Measurements from ENCODE around the gene ZNF3. TPM values are rescaled to one million over a fixed set of nuclear protein-coding genes. Genes with fewer than 3 reads are reported as not detected.

Gene ZNF3
- total and polyA plus RNA-seq, 9 donors = 21.9 to 45.0 (median 38.4) TPM

DNA sequence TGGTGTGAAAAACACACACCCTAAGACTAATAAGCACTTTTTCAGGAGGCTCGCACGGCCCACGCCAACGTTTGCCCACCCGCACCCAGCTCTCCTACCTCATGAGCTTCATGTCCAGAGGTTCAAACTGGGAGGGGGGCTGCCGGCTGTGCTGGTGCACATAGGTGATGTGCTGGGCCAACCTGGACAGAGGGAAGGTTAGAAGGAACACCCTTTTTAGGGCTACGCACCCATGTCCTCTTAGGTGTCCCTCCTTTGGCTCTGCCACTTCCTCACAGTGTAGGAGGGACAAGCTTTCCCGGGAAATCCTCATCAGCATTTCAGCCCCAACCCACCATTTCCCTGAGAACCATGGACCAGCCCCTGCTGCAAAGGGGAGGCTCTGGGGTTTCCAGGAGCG is 13.8 kb upstream of the ZNF3 start:
- 72 to 83% (median 75%) methylated on average over 9 of the region's 9 CpGs for WGBS, 3 donors
- no peak for DNase-seq
- TF ChIP-seq, protein P1, sequence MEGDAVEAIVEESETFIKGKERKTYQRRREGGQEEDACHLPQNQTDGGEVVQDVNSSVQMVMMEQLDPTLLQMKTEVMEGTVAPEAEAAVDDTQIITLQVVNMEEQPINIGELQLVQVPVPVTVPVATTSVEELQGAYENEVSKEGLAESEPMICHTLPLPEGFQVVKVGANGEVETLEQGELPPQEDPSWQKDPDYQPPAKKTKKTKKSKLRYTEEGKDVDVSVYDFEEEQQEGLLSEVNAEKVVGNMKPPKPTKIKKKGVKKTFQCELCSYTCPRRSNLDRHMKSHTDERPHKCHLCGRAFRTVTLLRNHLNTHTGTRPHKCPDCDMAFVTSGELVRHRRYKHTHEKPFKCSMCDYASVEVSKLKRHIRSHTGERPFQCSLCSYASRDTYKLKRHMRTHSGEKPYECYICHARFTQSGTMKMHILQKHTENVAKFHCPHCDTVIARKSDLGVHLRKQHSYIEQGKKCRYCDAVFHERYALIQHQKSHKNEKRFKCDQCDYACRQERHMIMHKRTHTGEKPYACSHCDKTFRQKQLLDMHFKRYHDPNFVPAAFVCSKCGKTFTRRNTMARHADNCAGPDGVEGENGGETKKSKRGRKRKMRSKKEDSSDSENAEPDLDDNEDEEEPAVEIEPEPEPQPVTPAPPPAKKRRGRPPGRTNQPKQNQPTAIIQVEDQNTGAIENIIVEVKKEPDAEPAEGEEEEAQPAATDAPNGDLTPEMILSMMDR (IDR thresholded peaks at IDR 0.05) = no peak
- TF ChIP-seq EP300 (IDR thresholded peaks at IDR 0.05) = no peak
- TF ChIP-seq POLR2A (IDR thresholded peaks at IDR 0.05) = no peak
- Histone ChIP-seq H3K4me3 (no peak overlapping the region), H3K27me3 (no peaks in the 10 kb centered on the region), H3K36me3 (no peaks in the 10 kb centered on the region), H3K4me1 (ENCODE audit: insufficient read depth) (no peaks in the 10 kb centered on the region), H3K27ac (no peak overlapping the region), H3K9me3 (no peaks in the 10 kb centered on the region)
- intact Hi-C loops (cut with DNase I) = no loop called here

DNA sequence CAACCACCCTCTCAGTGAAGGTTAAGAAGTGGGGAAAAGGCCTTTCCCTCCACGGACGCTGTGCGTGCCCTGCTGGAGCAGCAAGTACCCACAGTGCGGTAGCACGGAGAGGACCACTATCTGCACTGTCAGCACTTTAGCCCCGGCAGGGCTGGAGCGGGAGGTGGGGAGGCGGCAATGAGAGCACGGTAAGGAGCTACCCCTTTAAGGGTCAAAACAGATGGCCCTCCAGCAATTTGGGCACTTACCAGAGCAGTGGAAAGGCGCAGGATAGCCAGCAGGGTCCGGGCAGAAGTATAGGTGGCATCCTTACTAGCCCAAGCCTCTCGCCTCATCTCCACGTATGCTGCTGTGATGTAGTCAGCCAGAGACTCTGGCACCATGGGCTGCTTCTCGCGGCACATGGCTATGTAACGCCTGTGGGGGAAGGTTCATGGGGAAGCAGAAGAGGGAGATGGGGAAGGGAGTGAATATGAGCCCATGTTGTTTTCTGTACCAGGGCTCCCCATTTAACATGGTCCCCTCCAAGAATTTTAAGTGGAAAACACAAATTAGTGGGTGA is 12.5 kb upstream of the ZNF3 start:
- Histone ChIP-seq H3K27ac (no peak overlapping the region), H3K36me3 (no peaks in the 10 kb centered on the region), H3K9me3 (no peaks in the 10 kb centered on the region), H3K27me3 (no peaks in the 10 kb centered on the region), H3K4me3 (no peak overlapping the region), H3K4me1 (ENCODE audit: insufficient read depth) (no peaks in the 10 kb centered on the region)
- 65 to 76% (median 73%) methylated on average over 16 of the region's 16 CpGs for WGBS, 3 donors
- intact Hi-C loops (cut with DNase I) = no loop called here
- no peak for DNase-seq
- TF ChIP-seq POLR2A (IDR thresholded peaks at IDR 0.05) (no peak), EP300 (IDR thresholded peaks at IDR 0.05) (no peak)
- TF ChIP-seq, protein P1 (IDR thresholded peaks at IDR 0.05) = no peak

DNA sequence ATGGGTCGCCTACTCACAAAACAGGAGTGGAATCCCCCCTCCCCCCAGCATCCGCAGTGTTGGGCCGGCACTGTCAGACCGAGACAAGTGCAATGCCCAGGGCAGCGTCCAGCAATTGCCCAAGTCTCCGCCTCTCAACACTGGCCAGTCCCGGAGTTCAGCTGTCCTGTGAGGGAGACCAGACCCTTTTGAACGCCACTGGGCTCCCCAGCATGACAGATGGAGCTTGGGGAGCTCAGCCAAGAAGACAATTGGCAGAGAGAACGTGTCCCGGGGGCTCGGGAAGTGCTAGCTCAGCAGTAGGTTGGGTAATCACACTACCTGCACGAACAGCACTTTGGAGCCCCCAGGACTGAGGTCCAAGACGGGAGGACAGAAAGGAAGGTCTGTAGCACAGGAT is 12.0 kb upstream of the ZNF3 start:
- H3K27ac ChIP-seq = no peak overlapping the region
- no peak for DNase-seq
- no peaks in the 10 kb centered on the region for H3K4me1 ChIP-seq (ENCODE audit: insufficient read depth)
- no peaks in the 10 kb centered on the region for H3K27me3 ChIP-seq
- WGBS, 3 donors = 34 to 39% (median 38%) methylated on average over 9 to 13 of the region's 13 CpGs
- no peak for TF ChIP-seq POLR2A (IDR thresholded peaks at IDR 0.05)
- no peak for TF ChIP-seq EP300 (IDR thresholded peaks at IDR 0.05)
- TF ChIP-seq, protein P1 (IDR thresholded peaks at IDR 0.05) = no peak
- H3K4me3 ChIP-seq = no peak overlapping the region
- H3K9me3 ChIP-seq = no peaks in the 10 kb centered on the region
- intact Hi-C loops (cut with DNase I) = no loop called here
- H3K36me3 ChIP-seq = no peaks in the 10 kb centered on the region

DNA sequence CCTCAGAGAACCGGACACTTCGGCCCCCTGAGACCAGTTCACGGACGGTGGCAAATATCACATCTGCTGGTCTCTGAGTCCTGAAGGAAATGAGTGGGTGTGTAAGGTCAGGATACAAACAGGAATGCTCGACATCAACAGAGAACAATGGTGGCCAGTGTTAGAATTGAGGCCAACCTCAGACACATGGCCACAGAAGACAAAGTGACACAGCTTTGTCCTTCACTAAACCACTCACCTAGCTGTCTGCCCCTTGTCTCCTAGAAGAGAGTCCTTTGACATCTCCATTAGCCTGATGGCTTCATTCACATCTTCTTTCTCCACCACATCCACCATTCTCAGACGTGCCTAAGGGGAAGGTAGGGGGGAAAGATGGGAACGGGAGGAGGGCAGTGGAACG is 11.5 kb upstream of the ZNF3 start:
- no peak for DNase-seq
- Histone ChIP-seq H3K27me3 (no peaks in the 10 kb centered on the region), H3K36me3 (no peaks in the 10 kb centered on the region), H3K9me3 (no peaks in the 10 kb centered on the region), H3K4me1 (ENCODE audit: insufficient read depth) (no peaks in the 10 kb centered on the region), H3K27ac (no peak overlapping the region), H3K4me3 (no peak overlapping the region)
- WGBS, 3 donors = 31 to 37% (median 36%) methylated on average over 8 of the region's 8 CpGs
- TF ChIP-seq, protein P1 (IDR thresholded peaks at IDR 0.05) = no peak
- TF ChIP-seq EP300 (IDR thresholded peaks at IDR 0.05) (no peak), POLR2A (IDR thresholded peaks at IDR 0.05) (no peak)
- intact Hi-C loops (cut with DNase I) = no loop called here
